Hematopoietic multipotent progenitor cell treated with erythropoietin and hydrocortisone succinate and interleukin-3 and kit ligand, for 8 days (in vitro differentiated cells): ENCODE measurements around the gene CACNA1I.

Experiments
- DNase-seq: peaks from one replicate; pipeline ENCODE4 v3.0.0-alpha.2; 2015

CACNA1I gene

DNA sequence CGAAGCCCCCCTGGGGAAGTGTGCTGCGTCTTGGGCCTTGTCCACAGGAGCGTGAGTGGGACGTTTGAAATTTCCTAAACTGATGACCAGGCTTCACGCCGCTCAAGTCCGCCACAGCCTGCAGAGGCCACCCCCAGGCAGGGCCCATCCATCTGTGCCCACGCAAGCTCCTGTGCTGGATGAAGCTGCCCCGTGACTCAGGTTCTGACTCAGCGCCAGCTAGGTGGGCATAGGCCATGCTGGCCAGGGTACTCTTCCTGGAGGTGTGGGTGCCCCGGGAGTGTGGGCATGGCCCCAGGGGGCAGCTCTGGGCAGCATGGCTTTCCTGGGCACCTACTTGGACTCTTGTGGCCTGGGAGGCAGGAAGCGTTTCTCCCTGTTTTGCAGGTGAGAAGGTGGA lies 134.8 kb downstream of the CACNA1I start:
- no peak for DNase-seq

DNA sequence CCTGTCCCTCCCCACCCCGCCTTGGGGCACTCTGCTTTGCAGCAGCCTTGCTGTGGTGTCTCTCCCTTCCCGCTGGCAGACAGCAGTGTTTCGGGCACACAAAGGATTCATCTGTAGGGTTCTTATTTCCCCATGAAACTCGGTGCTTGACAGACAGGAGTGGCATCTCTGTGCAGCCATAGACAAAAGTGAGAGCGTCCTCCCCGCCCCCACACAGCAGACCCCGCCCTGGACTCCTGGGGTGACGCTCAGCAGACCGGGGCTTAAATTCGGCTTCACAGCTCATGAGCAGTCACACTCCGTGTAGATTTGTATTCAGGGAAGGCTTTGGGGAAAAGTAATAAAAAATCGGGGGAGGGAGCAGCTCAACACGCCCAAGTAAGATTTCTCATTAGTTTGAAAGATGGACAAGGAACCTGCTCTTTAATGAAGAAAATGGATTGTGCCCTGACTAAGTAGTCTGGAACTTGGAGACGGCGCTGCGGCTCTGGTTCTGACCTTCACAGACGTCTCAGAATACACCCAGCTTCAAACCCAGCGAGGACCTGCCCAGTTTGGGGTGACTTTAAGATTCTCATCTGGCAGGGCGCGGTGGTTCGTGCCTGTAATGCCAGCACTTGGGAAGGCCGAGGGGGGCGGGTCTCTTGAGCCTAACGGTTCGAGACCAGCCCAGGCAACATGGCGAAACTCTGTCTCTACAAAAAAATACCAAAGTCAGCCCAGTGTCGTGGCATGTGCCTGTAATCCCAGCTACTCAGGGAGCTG lies 136.0 kb downstream of the CACNA1I start:
- DNase-seq: no peak

DNA sequence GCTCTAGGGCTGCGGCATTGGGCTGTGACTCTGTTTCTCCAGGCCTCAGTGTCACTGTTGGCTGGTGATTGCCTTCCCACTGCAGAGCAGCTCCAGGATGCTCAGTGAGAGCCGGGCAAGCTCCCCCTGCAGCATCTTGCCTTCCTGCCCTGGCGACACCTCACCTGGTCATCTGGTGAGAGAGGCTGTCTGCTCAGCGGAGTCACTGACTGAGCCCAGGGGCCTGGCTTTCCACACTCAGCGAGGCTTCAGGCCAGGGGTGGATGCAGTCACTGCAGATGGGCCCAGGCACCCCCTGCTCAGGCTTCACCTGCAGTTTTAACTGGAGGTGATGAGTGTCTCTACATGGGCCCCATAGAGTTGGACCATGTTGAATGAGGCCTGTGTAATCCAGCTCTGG lies 136.8 kb downstream of the CACNA1I start:
- no peak for DNase-seq

DNA sequence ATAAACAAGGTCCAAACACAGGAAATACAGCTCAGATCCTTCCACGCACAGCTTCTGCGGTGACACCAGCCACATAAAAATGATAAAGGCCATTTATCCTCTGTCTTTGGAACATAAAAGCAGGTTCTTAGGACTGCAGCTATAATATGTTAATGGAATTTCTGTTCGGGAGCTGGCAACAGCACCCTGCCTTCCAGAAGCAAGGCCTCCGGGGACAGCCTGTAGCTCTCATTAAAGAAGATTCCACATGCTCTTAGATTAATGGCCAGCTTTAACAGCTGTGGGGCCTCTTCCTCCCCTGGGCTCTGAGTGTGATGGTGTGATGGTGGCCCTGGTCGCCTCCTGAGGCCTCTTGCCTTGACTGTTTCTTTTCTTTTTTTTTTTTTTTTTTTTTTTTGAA lies 137.3 kb downstream of the CACNA1I start:
- DNase-seq: no peak

- DNase-seq: no peak
These were observed 140.0 kb downstream of the CACNA1I start for GRCh38 chr22:39710380-39711150.

- DNase-seq: no peak
These were observed 141.5 kb downstream of the CACNA1I start for GRCh38 chr22:39712081-39712480.

GRCh38 chr22:39712751-39713525 lies 142.4 kb downstream of the CACNA1I start:
- DNase-seq: no peak

GRCh38 chr22:39713799-39714290 lies 143.3 kb downstream of the CACNA1I start:
- DNase-seq: no peak

GRCh38 chr22:39714321-39714720 lies 143.8 kb downstream of the CACNA1I start:
- DNase-seq: no peak

GRCh38 chr22:39715778-39716495 lies 145.4 kb downstream of the CACNA1I start:
- no peak for DNase-seq

DNA sequence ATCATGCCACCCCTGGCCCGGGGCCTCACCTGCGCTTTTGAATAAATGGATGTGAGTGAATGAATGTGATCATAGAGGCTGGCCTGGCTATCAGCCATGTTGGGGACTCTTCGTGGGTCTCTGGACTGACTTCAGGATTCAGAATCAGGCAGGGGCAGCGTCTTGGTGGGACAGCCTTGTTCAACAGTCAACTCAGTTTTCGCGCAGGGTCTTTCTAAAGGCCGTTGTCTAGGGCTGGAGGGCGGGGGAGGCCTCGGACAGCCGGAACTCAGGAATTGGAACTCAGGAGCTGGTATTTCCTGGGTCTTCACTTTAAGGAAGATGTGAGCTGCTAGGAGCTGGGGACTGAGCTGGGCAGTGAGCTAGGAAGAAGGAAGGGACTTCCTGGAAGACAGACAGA lies 146.0 kb downstream of the CACNA1I start:
- no peak for DNase-seq

DNA sequence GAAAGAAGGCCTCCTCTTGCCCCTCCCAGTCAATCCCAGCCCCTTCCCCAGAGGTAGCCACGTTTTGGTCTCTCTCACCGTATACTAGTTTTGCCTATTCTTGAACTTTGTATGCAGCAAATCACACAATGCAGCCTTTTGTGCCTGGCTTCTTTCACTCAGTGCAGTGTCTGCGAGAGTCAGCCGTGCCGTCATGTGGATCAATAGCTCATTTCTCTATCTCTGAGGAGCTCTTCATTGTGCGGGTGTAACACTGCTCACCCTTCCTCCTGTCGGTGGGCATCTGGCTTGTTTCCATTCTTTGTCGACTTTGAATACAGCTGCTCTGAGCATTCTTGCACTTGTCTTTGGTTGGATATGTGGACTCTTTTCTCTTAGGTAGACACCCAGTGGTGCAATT lies 146.5 kb downstream of the CACNA1I start:
- DNase-seq: no peak

DNA sequence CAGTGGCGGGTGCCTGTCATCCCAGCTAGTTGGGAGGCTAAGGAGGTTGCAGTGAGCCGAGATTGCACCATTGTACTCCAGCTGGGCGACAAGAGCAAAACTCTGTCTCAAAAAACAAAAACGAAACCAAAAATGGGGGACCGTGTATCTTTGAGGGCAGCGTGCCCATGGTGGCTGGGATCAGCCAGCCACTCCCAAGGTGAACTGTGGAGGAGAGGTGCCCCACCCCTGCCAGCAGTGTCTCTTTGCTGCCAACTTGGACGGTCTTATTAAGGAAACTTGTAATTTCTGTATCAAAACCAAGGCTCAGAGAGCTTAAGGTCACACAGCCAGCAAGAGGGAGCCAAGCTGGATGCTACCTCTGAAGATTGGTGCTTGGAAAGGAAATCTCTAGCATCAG lies 147.7 kb downstream of the CACNA1I start:
- DNase-seq: peak; percentile 60

DNA sequence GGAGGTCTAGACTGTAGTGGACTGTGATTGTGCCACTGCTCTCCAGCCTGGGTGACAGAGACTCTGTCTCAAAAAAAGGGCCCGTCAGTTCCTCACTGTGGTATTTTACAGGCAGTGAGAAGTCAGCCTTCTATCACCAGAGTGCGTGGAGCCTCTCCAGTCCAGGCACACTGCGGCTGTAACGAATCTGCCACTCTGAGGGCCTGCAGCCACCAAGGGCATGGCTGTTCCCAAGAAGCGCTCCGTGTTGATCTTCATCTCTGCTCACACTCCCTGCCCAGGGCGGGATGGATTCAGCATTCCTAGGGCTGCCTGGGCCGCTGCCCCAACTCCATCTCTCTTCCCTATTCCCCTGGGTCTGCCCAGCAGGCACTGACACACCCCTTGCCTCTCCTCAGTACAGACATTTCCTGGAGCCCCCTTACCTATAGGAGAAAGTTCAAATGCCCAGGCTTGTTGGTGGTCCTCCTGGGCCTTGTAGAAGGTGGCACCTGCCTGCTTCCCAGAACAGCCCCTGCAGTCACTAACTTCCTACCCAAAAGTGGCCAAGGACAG lies 148.4 kb downstream of the CACNA1I start:
- DNase-seq: no peak

- no peak for DNase-seq
These were observed 149.3 kb downstream of the CACNA1I start for GRCh38 chr22:39719559-39720450.

- no peak for DNase-seq
These were observed 150.9 kb downstream of the CACNA1I start for GRCh38 chr22:39721206-39722031.

DNA sequence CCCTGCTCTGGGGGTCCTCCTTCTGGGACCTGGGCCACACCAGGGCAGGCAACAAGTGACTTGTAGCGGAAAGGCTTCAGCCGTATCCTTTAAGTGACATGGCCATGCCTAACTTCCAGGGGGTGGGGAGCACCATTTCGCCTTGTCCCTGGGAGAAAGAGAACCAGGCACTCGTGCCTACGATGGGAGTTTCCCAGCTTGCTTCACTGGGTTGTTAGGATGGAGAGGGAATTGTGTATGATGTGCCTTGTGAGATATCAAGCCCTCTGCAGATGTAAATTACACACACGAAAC lies 151.4 kb downstream of the CACNA1I start:
- DNase-seq: no peak

GRCh38 chr22:39722501-39722900 lies 151.9 kb downstream of the CACNA1I start:
- peak; percentile 88 for DNase-seq

- no peak for DNase-seq
These were observed 152.9 kb downstream of the CACNA1I start for GRCh38 chr22:39723463-39723862.

- peak; percentile 97 for DNase-seq
These were observed 153.4 kb downstream of the CACNA1I start for GRCh38 chr22:39723899-39724351.

GRCh38 chr22:39724390-39724789 lies 153.8 kb downstream of the CACNA1I start:
- peak; percentile 86 for DNase-seq
